ENCODE measurements around the gene CSH2.

CSH2 gene

DNA sequence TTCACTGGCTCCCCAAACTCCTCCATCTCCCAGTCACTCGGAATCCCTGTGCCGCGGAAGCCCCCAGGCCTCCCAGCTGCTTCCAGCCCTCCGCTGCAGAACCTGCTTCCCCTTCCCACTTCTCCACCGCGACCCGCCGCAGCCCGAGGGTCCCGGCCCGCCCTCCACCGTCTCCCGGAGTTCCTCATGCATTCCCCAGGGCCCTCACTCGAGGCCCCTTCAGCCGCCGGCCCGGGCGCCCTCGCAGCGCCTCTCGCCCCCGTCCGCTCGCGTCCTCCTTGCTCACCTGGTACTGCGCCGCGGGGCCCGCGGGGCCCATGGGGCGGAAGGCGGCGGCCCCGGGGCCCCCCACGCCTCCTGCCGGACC lies 31.3 kb downstream of the CSH2 start:
- H3K4me3 ChIP-seq (ENCODE audit: low read depth, low read length), result peak overlapping the region; percentile 90
- TF ChIP-seq MAX (IDR thresholded peaks at IDR 0.05; ENCODE audit: low read depth, low read length) (no peak), POLR2A (IDR thresholded peaks at IDR 0.05; ENCODE audit: extremely low read depth, insufficient read length) (no peak), MYC (IDR thresholded peaks at IDR 0.05; ENCODE audit: low read depth, low read length) (no peak), CTCF (IDR thresholded peaks at IDR 0.05; ENCODE audit: low read depth, low read length) (no peak)
- peak; percentile 62 for DNase-seq (ENCODE audit: low read depth)

DNA sequence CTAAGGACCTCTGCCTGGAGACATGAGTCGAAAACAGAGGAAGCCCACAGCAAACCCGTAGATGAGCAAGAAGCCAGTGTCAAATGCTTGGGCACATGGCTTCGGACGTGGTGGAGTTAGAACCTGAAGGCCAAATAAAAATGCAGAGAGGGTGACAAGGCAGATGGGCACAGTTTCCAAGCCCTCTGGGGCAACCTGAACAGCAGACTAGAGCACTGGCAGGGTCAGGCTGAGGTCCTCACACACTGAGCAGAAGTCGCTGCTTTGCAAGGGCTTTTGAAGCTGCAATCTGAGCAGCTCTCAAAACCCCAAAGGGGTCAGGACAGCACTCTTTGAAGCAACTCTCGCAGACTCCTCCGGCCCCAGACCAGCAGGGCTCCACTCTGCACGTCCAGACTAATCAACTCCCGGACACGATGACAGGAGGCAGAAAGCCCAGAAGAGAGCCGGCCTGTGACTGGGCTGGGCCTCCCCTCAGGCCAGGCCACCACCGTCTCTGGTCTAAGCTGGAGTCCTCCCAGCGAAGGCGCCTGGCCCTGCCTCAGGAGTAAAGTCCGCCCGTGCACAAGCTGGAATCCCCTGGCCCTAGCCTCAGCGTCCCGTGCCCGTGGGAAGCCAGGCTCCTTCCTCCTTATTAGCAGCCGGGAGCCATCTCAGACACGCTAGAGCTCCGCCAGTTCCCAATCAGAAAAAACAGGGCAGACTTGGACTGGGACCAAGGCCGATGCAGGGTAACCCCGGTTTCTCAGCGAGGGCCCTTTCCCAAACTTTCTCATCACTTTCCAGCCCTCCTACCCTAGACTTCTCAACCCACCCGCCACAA lies 31.9 kb downstream of the CSH2 start:
- peak overlapping the region; percentile 90 for H3K4me3 ChIP-seq (ENCODE audit: low read depth, low read length)
- TF ChIP-seq MYC (IDR thresholded peaks at IDR 0.05; ENCODE audit: low read depth, low read length) (0 out of 2 replicates have a peak, but pooled peaks have one; percentile 15), MAX (IDR thresholded peaks at IDR 0.05; ENCODE audit: low read depth, low read length) (0 out of 2 replicates have a peak, but pooled peaks have one; percentile 20), CTCF (IDR thresholded peaks at IDR 0.05; ENCODE audit: low read depth, low read length) (no peak)
- peak; percentile 48 for DNase-seq (ENCODE audit: low read depth)

DNA sequence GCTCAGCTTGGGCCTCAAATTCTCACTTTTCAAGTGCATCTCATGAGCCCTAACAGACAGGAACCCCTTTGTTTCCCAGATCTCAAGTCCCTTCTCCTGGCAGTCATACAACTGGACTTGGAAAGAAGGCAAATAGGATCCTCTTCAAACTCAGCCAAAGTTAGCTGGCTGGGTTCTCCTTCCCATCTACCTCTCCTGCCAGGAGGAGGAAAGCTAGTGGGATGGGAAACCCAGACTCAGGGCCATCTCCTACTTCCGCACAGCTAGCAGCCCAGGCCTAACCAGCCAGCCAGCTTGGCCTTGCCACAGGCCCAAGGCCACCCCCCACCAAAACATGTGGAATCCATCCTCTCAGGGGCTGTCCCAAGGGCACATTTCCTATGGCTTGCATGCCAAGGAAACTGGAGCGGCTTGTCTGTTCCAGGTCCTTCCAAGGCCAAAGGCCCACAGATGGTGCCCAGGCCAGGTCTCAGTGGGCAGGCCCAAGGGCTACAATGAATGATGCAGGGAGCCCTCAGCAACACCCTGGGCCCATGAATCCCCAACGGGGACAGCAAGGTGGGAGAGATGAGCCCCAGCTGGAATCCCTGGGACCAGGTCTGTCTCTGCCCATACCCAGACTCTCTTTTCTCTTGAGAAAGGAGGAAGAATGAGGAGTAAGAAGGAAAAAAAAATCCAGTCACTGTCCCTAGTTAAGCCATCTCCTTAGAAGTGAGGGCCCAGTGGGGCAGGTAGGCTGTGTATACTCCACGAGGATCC lies 32.7 kb downstream of the CSH2 start:
- H3K4me3 ChIP-seq (ENCODE audit: low read depth, low read length), result peak overlapping the region; percentile 90
- DNase-seq (ENCODE audit: low read depth), result no peak
- no peak for TF ChIP-seq MAX (IDR thresholded peaks at IDR 0.05; ENCODE audit: low read depth, low read length)
- TF ChIP-seq POLR2A (IDR thresholded peaks at IDR 0.05; ENCODE audit: extremely low read depth, insufficient read length), result no peak
- TF ChIP-seq MYC (IDR thresholded peaks at IDR 0.05; ENCODE audit: low read depth, low read length), result no peak
- TF ChIP-seq CTCF (IDR thresholded peaks at IDR 0.05; ENCODE audit: low read depth, low read length), result no peak

DNA sequence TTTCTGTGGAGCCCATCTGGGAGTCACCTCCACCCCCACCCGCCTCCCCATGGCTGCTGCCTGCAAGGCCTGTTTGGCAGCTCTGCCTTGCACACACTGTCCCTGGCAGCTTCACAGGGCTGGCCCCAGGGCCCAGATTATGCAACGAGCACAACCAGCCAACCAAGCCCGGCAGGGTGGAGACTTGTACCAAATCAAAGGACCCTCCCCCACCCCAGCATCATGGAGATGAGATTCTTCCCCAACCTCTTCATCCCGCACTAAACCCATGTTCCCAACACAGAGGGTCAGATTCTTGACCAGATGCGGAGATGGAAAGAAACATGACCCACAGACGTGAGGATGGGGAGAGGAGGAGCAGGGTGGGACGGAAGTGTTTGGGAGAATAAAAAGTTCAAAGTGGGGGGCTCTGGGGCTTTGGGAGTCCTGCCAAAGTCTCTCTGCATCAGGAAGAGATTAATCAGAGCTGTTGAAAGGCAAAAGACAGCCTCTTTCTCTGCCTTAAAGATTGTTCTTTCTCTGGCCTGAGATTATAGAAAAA lies 34.8 kb downstream of the CSH2 start:
- DNase-seq (ENCODE audit: low read depth), result peak; percentile 50
- no peak overlapping the region for H3K4me3 ChIP-seq (ENCODE audit: low read depth, low read length)
- TF ChIP-seq POLR2A (IDR thresholded peaks at IDR 0.05; ENCODE audit: extremely low read depth, insufficient read length) (no peak), MAX (IDR thresholded peaks at IDR 0.05; ENCODE audit: low read depth, low read length) (no peak), MYC (IDR thresholded peaks at IDR 0.05; ENCODE audit: low read depth, low read length) (no peak), CTCF (IDR thresholded peaks at IDR 0.05; ENCODE audit: low read depth, low read length) (no peak)

GRCh38 chr17:63837962-63838600 lies 35.4 kb downstream of the CSH2 start:
- TF ChIP-seq MAX (IDR thresholded peaks at IDR 0.05; ENCODE audit: low read depth, low read length) (no peak), CTCF (IDR thresholded peaks at IDR 0.05; ENCODE audit: low read depth, low read length) (no peak), POLR2A (IDR thresholded peaks at IDR 0.05; ENCODE audit: extremely low read depth, insufficient read length) (no peak), MYC (IDR thresholded peaks at IDR 0.05; ENCODE audit: low read depth, low read length) (no peak)
- no peak for DNase-seq (ENCODE audit: low read depth)
- no peak overlapping the region for H3K4me3 ChIP-seq (ENCODE audit: low read depth, low read length)

Measured in NB4 (cell line).